HCT116 (cell line): ENCODE data around the gene XPNPEP1. TPM values are rescaled to one million over a fixed set of nuclear protein-coding genes. Genes with fewer than 3 reads are reported as not detected.

ENCODE experiments used
- ATAC-seq: fragments of 200-7000 bp; cut with Tn5 transposase; 2 replicates; pipeline ENCODE4 v1.9.1; 2020; ENCODE audit warnings: mild to moderate bottlenecking, moderate library complexity
- BruUV-seq: library from RNA; stranded (reverse); fragments of 400-500 nt; replicated peaks from 2 replicates; lab custom pipeline; 2021; lab: Mats Ljungman, UMichigan
- CTCF ChIA-PET: fragments of 300-600 bp; sonication (Branson Sonifier 250); formaldehyde crosslinking; loops from one replicate; lab custom pipeline; 2021; ENCODE audit warnings: antibody characterized with exemption; lab: Charles Lee
- POLR2A ChIA-PET: fragments of 300-600, 350-600 bp; sonication (Branson Sonifier 250); formaldehyde crosslinking; loops from one replicate; lab custom pipeline; 2021; ENCODE audit warnings: antibody characterized with exemption; lab: Charles Lee
- RAD21 ChIA-PET, 2 experiments: fragments of 300-600 bp; sonication (Branson Sonifier 250); formaldehyde crosslinking; loops; one replicate each; lab custom pipeline; 2023; ENCODE audit warnings: low total read pairs in 2 of 2; ENCODE audit not compliant: uncharacterized antibody in 2 of 2, unreplicated experiment in 2 of 2, low non-redundant PET in 1 of 2; lab: Charles Lee
- DNase-seq: peaks from one replicate; pipeline ENCODE4 v3.0.0-alpha.2; 2010; ENCODE audit warnings: low read depth, low spot score
- H2AFZ ChIP-seq: fragments of 200-600 bp; shearing (Covaris generic), sonication (generic); 2 replicates; pipeline ENCODE4 v1.6.1; 2017; ENCODE audit warnings: low read depth, mixed run types, mixed read lengths, antibody characterized with exemption, low read length; ENCODE audit not compliant: poor library complexity, severe bottlenecking
- H3K27ac ChIP-seq: 2 replicates; pipeline ENCODE4 v1.5.1; 2012; ENCODE audit warnings: low read depth, low read length
- H3K27me3 ChIP-seq: fragments of 200-600 bp; sonication (generic); 2 replicates; pipeline ENCODE4 v1.6.1; 2016; ENCODE audit warnings: mixed run types, low read length, mixed read lengths; ENCODE audit not compliant: insufficient read depth
- H3K36me3 ChIP-seq, 2 experiments: fragments of 200-500 bp in 1 of 2; fragments of 200-600 bp in 1 of 2; sonication (Bioruptor generic) in 1 of 2; sonication (generic) in 1 of 2; 2 replicates each; pipeline versions ENCODE4 v1.5.1 to v1.6.1; 2014 to 2016; ENCODE audit warnings: low read length in 2 of 2, inconsistent platforms in 1 of 2, mixed read lengths in 1 of 2, mixed run types in 1 of 2; ENCODE audit not compliant: insufficient read depth in 2 of 2, control insufficient read depth in 1 of 2
- H3K4me1 ChIP-seq, 2 experiments: fragments of 200-600 bp in 1 of 2; sonication (generic) in 1 of 2; 2 replicates each; pipeline versions ENCODE4 v1.5.1 to v1.6.1; 2012 to 2017; ENCODE audit warnings: low read length in 2 of 2, inconsistent platforms in 1 of 2, mild to moderate bottlenecking in 1 of 2, mixed read lengths in 1 of 2, mixed run types in 1 of 2, moderate library complexity in 1 of 2; ENCODE audit not compliant: insufficient read depth in 2 of 2, control insufficient read depth in 1 of 2
- H3K4me2 ChIP-seq: fragments of 200-600 bp; sonication (generic); 2 replicates; pipeline ENCODE4 v1.6.1; 2017; ENCODE audit warnings: mixed run types, low read length, mixed read lengths
- H3K4me3 ChIP-seq, 2 experiments: fragments of 200-600 bp in 1 of 2; sonication (generic) in 1 of 2; replicated peaks in 1 of 2; 2 replicates each; pipeline ENCODE4 v1.5.1; 2011 to 2016; ENCODE audit warnings: low read length in 2 of 2, control low read depth in 1 of 2, low read depth in 1 of 2, mild to moderate bottlenecking in 1 of 2, mixed read lengths in 1 of 2, mixed run types in 1 of 2
- H3K79me2 ChIP-seq: fragments of 200-600 bp; sonication (generic); 2 replicates; pipeline ENCODE4 v1.6.1; 2017; ENCODE audit warnings: mild to moderate bottlenecking, mixed run types, low read length, moderate library complexity, mixed read lengths; ENCODE audit not compliant: insufficient read depth
- H3K9ac ChIP-seq: fragments of 200-600 bp; sonication (generic); 2 replicates; pipeline ENCODE4 v1.6.1; 2016; ENCODE audit warnings: low read length, mixed read lengths
- H3K9me2 ChIP-seq: fragments of 200-600 bp; sonication (generic), shearing (Covaris generic); 2 replicates; pipeline ENCODE4 v1.6.1; 2017; ENCODE audit warnings: mixed run types, mild to moderate bottlenecking, moderate library complexity; ENCODE audit not compliant: insufficient read depth
- H3K9me3 ChIP-seq, 2 experiments: fragments of 200-500 bp in 1 of 2; fragments of 200-600 bp in 1 of 2; sonication (Bioruptor generic) in 1 of 2; sonication (generic) in 1 of 2; 2 replicates each; pipeline ENCODE4 v1.6.1; 2014 to 2017; ENCODE audit warnings: low read length in 2 of 2, mixed read lengths in 2 of 2, inconsistent platforms in 1 of 2, low read depth in 1 of 2, mild to moderate bottlenecking in 1 of 2, mixed run types in 1 of 2, moderate library complexity in 1 of 2; ENCODE audit not compliant: control insufficient read depth in 1 of 2, insufficient read depth in 1 of 2
- H4K20me1 ChIP-seq: fragments of 200-600 bp; sonication (generic), shearing (Covaris generic); 2 replicates; pipeline ENCODE4 v1.6.1; 2017; ENCODE audit warnings: mixed run types, mild to moderate bottlenecking, moderate library complexity; ENCODE audit not compliant: insufficient read depth
- EZH2phosphoT487 ChIP-seq: fragments of 200-600 bp; IDR thresholded peaks from 2 replicates; pipeline ENCODE4 v1.6.1; 2018; ENCODE audit warnings: antibody characterized with exemption, borderline replicate concordance
- POLR2AphosphoS5 ChIP-seq: IDR thresholded peaks from 2 replicates; pipeline ENCODE4 v1.6.1; 2011; ENCODE audit warnings: mild to moderate bottlenecking, low read depth, low read length, moderate library complexity
- REST ChIP-seq: IDR thresholded peaks from 2 replicates; pipeline ENCODE4 v1.6.1; 2012; ENCODE audit warnings: low read depth
- intact Hi-C: fragments of 100-400 bp; cut with micrococcal nuclease; formaldehyde crosslinking; loops from 2 replicates; pipeline ENCODE4 v1.10.0; 2022
- total RNA-seq: library from RNA; stranded (reverse); gene quantifications from one replicate; pipeline ENCODE4 v1.2.1, GENCODE V29; 2021; ENCODE audit not compliant: unreplicated experiment

XPNPEP1 gene
- total RNA-seq, 1 experiment from 2014 or later: 87.3 TPM

GRCh38 chr10:109894516-109894915, 28.8 kb downstream of the XPNPEP1 start (continued):
- TF ChIP-seq REST: no peak

- intact Hi-C loops: no loop called here
- no peaks in the 10 kb centered on the region for H4K20me1 ChIP-seq
- ATAC-seq: no peak
- no peak for DNase-seq
- H3K79me2 ChIP-seq: peaks cover 16% of the 10 kb centered on the region; the same call in 1 of the 2 replicates
- no peak overlapping the region for H3K27ac ChIP-seq
- ChIA-PET CTCF (interaction anchor here (3.3 kb wide), 1 partner anchor 9 kb away, joined by 15 read pairs; no protein-coding TSS in a partner anchor), RAD21 (no interaction called here), POLR2A (no interaction called here)
- H3K9ac ChIP-seq: no peak overlapping the region
- peaks cover 11 to 15% of the 10 kb centered on the region in 2 experiments; a peak in 3 of 4 replicates for H3K36me3 ChIP-seq
- no peaks in the 10 kb centered on the region for H3K27me3 ChIP-seq
- no peaks in the 10 kb centered on the region for H3K9me3 ChIP-seq
- TF ChIP-seq POLR2AphosphoS5 (no peak), EZH2phosphoT487 (no peak)
- H2AFZ ChIP-seq: no peak overlapping the region
- H3K9me2 ChIP-seq: no peaks in the 10 kb centered on the region
- no TSS peak for BruUV-seq
- H3K4me3 ChIP-seq: no peak overlapping the region
- H3K4me1 ChIP-seq: no peaks in the 10 kb centered on the region; a peak in 1 of 4 replicates
- no peak overlapping the region for H3K4me2 ChIP-seq
Measured at GRCh38 chr10:109893386-109893785, 29.9 kb downstream of the XPNPEP1 start.
